Activated naive CD4-positive, alpha-beta T cell treated with anti-CD3 and anti-CD28 coated beads, Interleukin-2, amount 10 ng/mL, durations not matched to agents 7 days and 5 days (primary cell): ENCODE data around the gene PRKAR1B.

Source experiments
- CTCF ChIA-PET: fragments of 350-600 bp; sonication (Branson Sonifier 250); formaldehyde crosslinking; loops from one replicate; lab custom pipeline; 2021; ENCODE audit warnings: antibody characterized with exemption; lab: Charles Lee
- DNase-seq: peaks from one replicate; pipeline ENCODE4 v3.0.0-alpha.2; 2020
- H3K27ac Mint-ChIP-seq: one replicate; pipeline ENCODE4 v1.8.0; 2021; ENCODE audit warnings: mild to moderate bottlenecking, moderate library complexity, mixed read lengths
- H3K27me3 Mint-ChIP-seq: one replicate; pipeline ENCODE4 v1.8.0; 2021; ENCODE audit warnings: mild to moderate bottlenecking, mixed read lengths
- H3K36me3 Mint-ChIP-seq: one replicate; pipeline ENCODE4 v1.8.0; 2021; ENCODE audit warnings: mixed read lengths
- H3K4me1 Mint-ChIP-seq: one replicate; pipeline ENCODE4 v1.8.0; 2021; ENCODE audit warnings: mixed read lengths
- H3K4me3 Mint-ChIP-seq: one replicate; pipeline ENCODE4 v1.8.0; 2021; ENCODE audit warnings: mild to moderate bottlenecking, moderate library complexity, mixed read lengths
- H3K9me3 Mint-ChIP-seq: one replicate; pipeline ENCODE4 v1.8.0; 2021; ENCODE audit warnings: mixed read lengths

PRKAR1B gene

DNA sequence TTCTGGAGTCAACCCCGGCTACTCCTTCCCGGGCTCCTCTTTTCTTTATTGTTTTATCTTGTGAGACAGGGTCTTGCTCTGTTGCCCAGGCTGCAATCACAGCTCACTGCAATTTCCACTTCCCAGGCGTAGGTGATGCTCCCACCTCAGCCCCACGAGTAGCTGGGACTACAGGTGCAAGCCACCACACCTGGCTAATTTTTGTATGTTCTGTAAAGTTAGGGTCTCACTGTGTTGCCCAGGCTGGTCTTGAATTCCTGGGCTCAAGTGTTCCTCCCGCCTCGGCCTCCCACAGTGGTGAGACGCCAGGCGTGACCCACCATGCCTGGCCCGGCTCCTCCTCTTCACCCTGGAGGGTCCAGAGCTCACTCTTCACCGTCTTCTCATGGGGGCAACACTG is 192.1 kb downstream of the PRKAR1B start:
- H3K27me3 Mint-ChIP-seq: peaks cover 19% of the 10 kb centered on the region
- no peak overlapping the region for H3K4me3 Mint-ChIP-seq
- H3K9me3 Mint-ChIP-seq: no peaks in the 10 kb centered on the region
- CTCF ChIA-PET: no interaction called here
- no peak overlapping the region for H3K27ac Mint-ChIP-seq
- no peaks in the 10 kb centered on the region for H3K36me3 Mint-ChIP-seq
- DNase-seq: no peak
- no peaks in the 10 kb centered on the region for H3K4me1 Mint-ChIP-seq

DNA sequence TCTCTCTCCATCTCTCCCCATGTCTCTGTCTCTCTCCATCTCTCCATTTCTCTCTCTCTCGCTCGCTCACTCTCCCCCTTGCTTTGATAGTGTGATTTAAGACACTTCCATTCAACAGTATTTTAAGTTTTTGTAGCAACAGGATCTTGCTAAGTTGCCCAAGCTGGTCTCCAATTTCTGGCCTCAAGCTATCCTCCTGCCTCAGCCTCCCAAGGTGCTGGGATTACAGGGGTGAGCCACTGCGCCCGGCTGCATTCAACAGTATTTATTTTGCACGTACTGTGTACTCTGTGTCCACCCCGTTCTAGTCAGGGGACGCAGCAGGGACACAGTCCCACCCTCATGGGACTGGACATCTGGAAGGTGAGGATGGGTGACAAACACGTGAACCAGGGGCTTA is 193.0 kb downstream of the PRKAR1B start:
- Mint-ChIP-seq H3K4me1 (no peaks in the 10 kb centered on the region), H3K27me3 (peaks cover 19% of the 10 kb centered on the region), H3K36me3 (no peaks in the 10 kb centered on the region), H3K4me3 (no peak overlapping the region), H3K9me3 (no peaks in the 10 kb centered on the region), H3K27ac (no peak overlapping the region)
- DNase-seq: no peak
- CTCF ChIA-PET: interaction anchor here (0.6 kb wide), 1 partner anchor 416 kb away, joined by 3 read pairs; no protein-coding TSS in a partner anchor

DNA sequence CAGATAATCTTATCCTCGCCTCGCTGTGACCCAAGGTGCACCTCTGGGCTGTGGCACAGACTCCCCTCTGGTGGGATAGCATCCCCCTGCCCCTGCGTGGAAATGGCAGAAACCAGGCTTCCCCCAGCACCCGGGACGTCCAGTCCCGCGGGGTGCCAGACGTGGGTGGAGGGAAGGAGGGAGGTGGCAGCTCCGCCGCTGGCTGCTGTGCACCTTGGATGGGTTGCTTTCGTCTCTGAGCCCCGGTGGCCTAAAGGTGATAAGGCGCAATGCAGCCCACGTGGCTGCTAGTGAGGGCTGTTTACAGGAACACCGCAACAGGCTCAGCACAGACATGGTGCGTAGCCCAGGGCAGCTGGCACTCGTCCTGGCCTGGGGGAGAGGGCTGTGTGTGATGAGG is 193.8 kb downstream of the PRKAR1B start:
- H3K9me3 Mint-ChIP-seq: no peaks in the 10 kb centered on the region
- no peaks in the 10 kb centered on the region for H3K4me1 Mint-ChIP-seq
- H3K27me3 Mint-ChIP-seq: peaks cover 19% of the 10 kb centered on the region
- DNase-seq: no peak
- H3K4me3 Mint-ChIP-seq: no peak overlapping the region
- no peaks in the 10 kb centered on the region for H3K36me3 Mint-ChIP-seq
- H3K27ac Mint-ChIP-seq: no peak overlapping the region
- CTCF ChIA-PET: no interaction called here

DNA sequence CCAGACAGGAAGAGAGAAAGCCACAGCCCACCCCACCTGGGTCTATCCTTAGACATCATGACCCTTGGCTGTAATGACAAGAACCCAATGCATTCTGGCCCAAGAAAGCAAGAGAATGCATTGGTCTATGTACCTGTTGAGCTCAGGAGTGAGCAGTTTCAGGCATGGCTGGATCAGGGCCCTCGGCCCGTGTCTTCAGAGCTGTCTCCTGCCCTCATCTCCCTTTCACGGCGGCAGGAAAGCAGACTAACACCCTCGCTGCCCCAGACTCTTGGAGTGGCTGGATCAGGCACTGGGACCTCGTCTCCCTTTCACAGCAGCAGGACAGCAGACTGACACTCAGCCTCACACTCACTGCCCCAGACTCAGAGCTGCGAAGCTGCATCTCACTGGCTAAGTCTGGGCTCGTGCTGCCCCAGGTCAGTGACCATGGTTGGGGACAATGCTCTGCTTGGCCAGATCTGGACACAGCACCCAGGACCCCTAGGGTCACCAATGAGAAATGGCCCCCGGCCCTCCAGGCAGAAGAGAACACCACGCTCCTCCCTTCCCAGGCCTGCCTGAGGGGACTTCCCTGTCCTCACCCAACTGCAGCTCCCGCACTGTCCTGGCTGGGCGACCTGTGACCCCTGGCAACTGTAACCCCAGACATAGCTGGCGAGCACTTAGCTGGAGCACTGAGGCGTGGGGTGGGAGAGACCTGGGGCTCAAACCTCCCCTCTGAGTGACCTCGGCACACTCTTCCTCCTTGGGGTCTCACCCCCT is 194.5 kb downstream of the PRKAR1B start:
- Mint-ChIP-seq H3K4me1 (no peaks in the 10 kb centered on the region), H3K36me3 (no peaks in the 10 kb centered on the region), H3K4me3 (no peak overlapping the region), H3K27me3 (peaks cover 19% of the 10 kb centered on the region), H3K9me3 (no peaks in the 10 kb centered on the region), H3K27ac (no peak overlapping the region)
- CTCF ChIA-PET: no interaction called here
- no peak for DNase-seq

DNA sequence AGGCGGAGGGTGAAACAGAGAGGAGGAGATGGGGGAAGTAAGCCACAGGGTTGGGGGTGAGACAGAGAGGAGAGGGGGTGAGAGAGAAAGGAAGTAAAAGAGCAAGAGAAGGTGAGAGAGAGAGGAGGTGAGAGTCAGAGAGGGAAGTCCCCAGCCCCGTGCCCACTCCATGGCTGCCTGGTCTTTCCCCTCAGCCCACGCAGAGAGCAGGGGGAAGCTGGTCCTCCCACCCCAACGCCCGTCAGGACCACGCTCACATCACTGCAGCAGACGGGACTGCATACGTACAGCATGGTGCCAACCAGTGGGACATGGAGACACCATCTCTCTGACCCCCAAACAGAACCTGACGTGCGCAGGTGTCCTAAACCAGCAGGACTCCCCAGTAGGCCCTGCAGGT is 195.3 kb downstream of the PRKAR1B start:
- Mint-ChIP-seq H3K27me3 (peaks cover 20% of the 10 kb centered on the region), H3K36me3 (no peaks in the 10 kb centered on the region)
- CTCF ChIA-PET: no interaction called here

DNA sequence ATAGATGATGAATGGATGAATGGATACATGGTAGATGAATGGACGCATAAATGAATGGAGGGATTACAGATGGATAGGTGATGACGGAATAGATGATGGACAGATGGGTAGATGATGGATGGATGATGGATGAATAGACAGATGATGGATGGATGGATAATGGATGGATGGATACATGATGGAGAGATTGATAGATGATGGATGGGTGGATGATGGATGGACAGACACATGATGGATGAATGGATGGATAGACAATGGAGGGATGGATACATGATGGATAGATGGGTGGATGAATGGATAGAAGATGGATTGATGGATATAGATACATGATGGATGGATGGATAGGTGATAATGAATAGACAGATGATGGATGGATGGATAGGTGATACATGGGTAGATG is 198.6 kb downstream of the PRKAR1B start:
- Mint-ChIP-seq H3K27me3 (peaks cover 47% of the 10 kb centered on the region), H3K36me3 (no peaks in the 10 kb centered on the region), H3K4me3 (no peak overlapping the region), H3K4me1 (no peaks in the 10 kb centered on the region), H3K27ac (no peak overlapping the region), H3K9me3 (no peaks in the 10 kb centered on the region)
- CTCF ChIA-PET: no interaction called here
- no peak for DNase-seq

More for the DNA sequence above, 195.3 kb downstream of the PRKAR1B start:
- H3K4me3 Mint-ChIP-seq: no peak overlapping the region
- H3K4me1 Mint-ChIP-seq: no peaks in the 10 kb centered on the region
- DNase-seq: no peak
- H3K27ac Mint-ChIP-seq: no peak overlapping the region
- H3K9me3 Mint-ChIP-seq: no peaks in the 10 kb centered on the region

DNA sequence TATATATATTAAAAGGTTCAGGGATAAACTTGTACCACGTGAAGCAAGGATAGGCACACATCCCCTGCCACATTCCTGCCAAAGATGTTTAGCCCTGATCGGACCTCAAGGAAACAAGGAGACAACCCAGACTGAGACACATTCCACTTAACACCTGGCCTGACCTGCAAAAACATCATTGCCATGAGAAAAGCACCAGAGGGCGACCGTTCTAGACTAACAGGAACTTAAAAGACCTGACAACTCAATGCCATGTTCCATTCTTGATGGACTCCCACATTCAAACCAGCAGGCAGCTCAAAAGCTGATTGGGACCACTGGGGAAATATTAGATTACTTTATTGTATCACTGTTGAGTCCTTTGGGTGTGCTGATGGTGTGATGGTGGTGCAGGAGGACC is 199.4 kb downstream of the PRKAR1B start:
- CTCF ChIA-PET: no interaction called here
- Mint-ChIP-seq H3K27ac (no peak overlapping the region), H3K4me1 (peaks cover 2% of the 10 kb centered on the region), H3K36me3 (no peaks in the 10 kb centered on the region), H3K4me3 (no peak overlapping the region), H3K9me3 (no peaks in the 10 kb centered on the region), H3K27me3 (peaks cover 50% of the 10 kb centered on the region)
- no peak for DNase-seq

DNA sequence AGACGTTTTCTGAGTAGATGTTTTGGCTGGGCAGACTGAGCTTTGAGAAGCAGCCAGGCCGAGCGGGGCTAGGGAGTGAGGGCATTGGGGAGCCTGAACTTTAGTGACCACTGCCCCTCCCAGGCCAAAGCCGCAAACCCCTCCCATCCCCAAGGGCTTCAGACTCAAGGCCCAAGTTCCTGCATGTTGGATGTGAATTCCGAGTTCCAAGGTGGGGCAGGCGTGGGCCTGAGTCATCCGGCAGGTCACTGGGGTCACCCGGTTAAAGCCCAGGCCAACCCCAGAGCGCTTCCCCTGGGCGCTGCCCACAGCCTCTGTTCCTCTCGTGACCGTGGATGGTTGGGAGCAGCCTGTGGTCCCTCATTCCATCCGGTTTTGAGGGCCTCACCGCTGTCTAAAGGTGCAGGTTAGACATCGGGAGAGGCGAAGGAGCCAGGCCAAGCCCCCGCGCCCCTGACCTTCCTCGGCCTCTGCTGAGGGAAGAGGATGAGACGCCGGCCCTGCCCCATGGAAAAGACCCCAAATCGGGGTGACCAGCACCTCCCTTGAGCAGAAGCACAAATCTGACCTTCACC is 200.5 kb downstream of the PRKAR1B start:
- no peak overlapping the region for H3K27ac Mint-ChIP-seq
- no peaks in the 10 kb centered on the region for H3K36me3 Mint-ChIP-seq
- CTCF ChIA-PET: no interaction called here

DNA sequence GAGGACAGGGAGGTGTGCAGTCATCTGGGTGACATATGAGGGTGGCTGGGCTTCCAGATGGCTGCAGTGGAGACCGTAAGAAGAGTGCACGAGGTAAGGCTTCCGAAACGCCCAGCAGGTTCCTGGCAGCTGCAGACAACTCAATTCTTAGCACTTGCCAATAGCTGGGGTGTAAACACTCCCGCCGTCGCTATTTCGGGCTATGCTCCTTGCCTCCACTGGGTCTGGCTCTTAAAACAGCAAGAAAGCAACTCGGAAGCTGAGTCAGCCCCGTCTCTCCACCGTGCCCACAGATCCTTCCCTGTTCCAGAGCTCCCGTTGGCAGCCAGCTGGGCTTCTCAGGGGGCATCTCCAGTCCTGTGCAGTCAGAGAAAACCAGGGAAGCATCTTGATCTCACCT is 201.3 kb downstream of the PRKAR1B start:
- CTCF ChIA-PET: no interaction called here

More for the DNA sequence above, 200.5 kb downstream of the PRKAR1B start:
- H3K27me3 Mint-ChIP-seq: peaks cover 52% of the 10 kb centered on the region
- no peaks in the 10 kb centered on the region for H3K9me3 Mint-ChIP-seq
- no peak overlapping the region for H3K4me3 Mint-ChIP-seq
- no peak for DNase-seq
- peaks cover 5% of the 10 kb centered on the region for H3K4me1 Mint-ChIP-seq

DNA sequence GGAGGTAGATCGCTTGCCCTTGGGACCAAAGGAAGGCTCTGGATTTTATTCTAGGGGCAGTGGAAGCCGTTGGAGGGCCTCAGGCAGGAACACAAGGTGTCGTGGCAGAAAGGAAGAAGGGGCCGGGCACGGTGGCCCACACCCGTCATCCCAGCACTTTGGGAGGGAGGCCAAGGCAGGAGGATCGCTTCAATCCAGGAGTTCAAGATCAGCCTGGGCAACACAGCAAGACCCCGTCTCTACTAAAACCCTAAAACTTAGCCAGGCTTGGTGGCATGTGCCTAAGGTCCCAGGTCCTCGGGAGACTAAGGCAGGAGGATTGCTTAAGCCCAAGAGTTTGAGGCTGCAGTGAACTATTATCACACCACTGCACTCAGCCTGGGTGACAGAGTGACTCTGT is 202.3 kb downstream of the PRKAR1B start:
- CTCF ChIA-PET: no interaction called here

More for the DNA sequence above, 201.3 kb downstream of the PRKAR1B start:
- DNase-seq: no peak
- peaks cover 60% of the 10 kb centered on the region for H3K27me3 Mint-ChIP-seq
- no peaks in the 10 kb centered on the region for H3K36me3 Mint-ChIP-seq
- H3K4me1 Mint-ChIP-seq: peaks cover 10% of the 10 kb centered on the region
- H3K4me3 Mint-ChIP-seq: no peak overlapping the region
- H3K27ac Mint-ChIP-seq: no peak overlapping the region
- H3K9me3 Mint-ChIP-seq: no peaks in the 10 kb centered on the region

DNA sequence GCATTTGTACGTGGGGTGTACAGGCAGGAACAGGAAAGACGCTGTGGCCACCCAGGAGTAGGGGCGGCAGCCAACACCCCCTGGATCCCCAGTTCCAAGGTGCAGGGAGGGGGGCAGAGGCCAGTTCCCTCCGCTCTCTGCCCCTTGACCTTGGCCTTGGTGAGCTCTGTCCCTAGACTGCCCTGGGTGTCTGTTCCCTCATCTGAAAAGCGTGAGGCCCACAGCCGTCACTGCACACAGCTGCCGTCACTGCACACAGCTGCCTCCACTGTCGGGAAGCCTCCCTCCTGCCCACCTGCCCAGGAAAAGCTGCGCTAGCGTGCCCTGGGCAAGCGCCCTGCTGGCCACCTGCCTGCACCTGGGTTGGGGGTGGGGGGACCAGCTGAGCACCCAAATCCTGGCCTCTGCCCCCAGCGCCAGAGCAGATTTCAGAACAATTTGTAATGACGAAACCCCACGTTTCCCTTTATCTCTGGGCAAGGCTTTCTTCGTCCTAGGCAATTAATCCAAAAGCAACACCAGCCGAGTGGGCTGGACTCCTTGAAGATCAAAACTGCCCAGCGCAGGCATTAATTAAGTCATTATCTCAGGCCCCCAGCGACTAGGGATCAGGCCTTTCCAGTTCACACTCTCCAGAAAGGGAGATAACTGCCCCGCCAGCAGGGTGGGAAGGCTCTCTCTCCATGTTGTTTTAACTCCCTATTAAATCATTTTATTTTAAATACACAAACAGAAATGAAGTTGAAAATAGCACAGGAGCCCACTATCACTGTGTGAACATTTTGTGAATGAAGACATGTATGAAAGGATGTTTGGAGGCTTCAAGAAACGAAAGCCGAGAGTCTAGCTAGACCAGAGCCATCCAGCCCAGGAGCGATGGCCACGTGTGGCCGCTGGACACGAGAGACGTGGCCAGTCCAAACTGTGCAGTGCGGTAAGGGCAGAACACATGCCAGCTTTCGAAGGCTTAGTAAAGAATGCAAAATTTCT is 203.4 kb downstream of the PRKAR1B start:
- DNase-seq: no peak
- H3K9me3 Mint-ChIP-seq: no peaks in the 10 kb centered on the region
- no peak overlapping the region for H3K27ac Mint-ChIP-seq
- H3K4me3 Mint-ChIP-seq: no peak overlapping the region
- CTCF ChIA-PET: no interaction called here
- H3K27me3 Mint-ChIP-seq: peaks cover 77% of the 10 kb centered on the region
- H3K4me1 Mint-ChIP-seq: peaks cover 10% of the 10 kb centered on the region
- no peaks in the 10 kb centered on the region for H3K36me3 Mint-ChIP-seq

More for the DNA sequence above, 202.3 kb downstream of the PRKAR1B start:
- peaks cover 70% of the 10 kb centered on the region for H3K27me3 Mint-ChIP-seq
- H3K4me3 Mint-ChIP-seq: no peak overlapping the region
- H3K27ac Mint-ChIP-seq: no peak overlapping the region
- no peaks in the 10 kb centered on the region for H3K36me3 Mint-ChIP-seq
- peaks cover 10% of the 10 kb centered on the region for H3K4me1 Mint-ChIP-seq
- no peak for DNase-seq
- H3K9me3 Mint-ChIP-seq: no peaks in the 10 kb centered on the region

DNA sequence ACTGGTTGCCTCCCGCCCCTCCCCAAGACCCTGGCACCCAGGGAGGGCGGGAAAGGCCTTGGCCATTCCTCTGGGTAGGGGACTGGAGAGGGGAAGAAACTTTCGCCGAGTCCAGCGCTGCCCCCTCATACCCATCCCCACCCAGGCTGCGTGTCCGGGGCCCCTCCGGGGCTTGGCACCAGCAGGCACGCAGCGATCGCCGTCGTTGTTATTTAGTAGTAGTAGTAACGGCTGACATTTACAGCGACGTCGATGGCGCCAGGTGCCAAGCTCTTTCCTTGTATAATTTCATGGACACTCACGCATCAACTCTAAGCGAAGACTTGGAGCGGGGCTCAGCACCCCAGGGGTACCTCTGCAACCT is 204.1 kb downstream of the PRKAR1B start:
- CTCF ChIA-PET: no interaction called here
- H3K27me3 Mint-ChIP-seq: peaks cover 85% of the 10 kb centered on the region
- no peaks in the 10 kb centered on the region for H3K36me3 Mint-ChIP-seq
- DNase-seq: no peak
- H3K9me3 Mint-ChIP-seq: no peaks in the 10 kb centered on the region
- H3K27ac Mint-ChIP-seq: no peak overlapping the region
- H3K4me3 Mint-ChIP-seq: no peak overlapping the region
- peaks cover 14% of the 10 kb centered on the region for H3K4me1 Mint-ChIP-seq

DNA sequence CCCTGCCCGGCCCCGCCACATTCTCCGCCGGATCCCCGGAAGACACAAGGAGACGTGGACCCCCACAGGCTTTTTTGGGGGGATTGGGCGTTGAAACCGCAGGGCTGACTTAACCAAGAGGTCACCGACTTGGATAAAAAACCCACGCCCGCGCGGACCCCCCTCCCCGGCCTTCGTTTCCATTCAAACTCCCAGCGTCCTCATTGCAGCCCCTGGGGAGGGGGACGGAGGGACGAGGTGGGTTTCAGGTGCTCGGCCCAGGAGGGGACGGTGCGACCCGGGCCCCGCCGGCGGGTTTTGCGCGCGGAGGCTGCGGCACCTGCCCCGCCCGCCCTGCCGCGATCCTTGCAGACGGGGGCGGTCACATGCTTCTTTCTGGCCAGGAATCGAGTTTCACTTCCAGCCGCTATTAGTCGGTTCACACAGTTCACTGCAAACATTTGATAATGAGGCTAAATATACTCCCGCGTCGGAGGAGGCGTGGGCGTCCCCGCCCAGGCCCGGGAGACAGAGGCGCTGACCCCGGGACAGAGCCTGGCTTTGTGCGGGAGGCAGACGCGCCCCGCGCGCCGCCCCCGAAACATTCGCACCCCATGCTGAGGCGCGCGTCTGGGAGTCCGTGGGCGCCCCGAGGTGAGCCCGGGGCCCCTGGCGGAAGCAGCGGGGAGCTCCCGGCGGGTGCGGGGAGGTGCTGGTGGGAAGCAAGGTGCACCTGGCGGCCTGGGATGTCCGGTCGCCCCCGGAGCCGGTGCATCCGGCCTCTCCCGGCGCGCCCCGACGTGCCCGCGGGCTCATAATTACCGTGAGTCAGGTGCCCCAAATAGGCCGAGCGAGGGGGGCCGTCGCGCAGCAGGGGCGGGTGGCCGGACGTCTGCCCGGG is 204.8 kb downstream of the PRKAR1B start:
- Mint-ChIP-seq H3K36me3 (no peaks in the 10 kb centered on the region), H3K9me3 (no peaks in the 10 kb centered on the region), H3K27ac (no peak overlapping the region), H3K4me1 (peaks cover 18% of the 10 kb centered on the region), H3K27me3 (peaks cover 90% of the 10 kb centered on the region), H3K4me3 (peak overlapping the region; percentile 2)
- CTCF ChIA-PET: no interaction called here
- DNase-seq: peak; percentile 51
